GM12878 (cell line): ENCODE data around the gene ANKRD34C. TPM values are rescaled to one million over a fixed set of nuclear protein-coding genes. Genes with fewer than 3 reads are reported as not detected.

Experiments
- polyA plus RNA-seq, 11 experiments: library from polyadenylated mRNA; depleted of rRNA in 4 of 11; unstranded in 6 of 11; stranded (reverse) in 5 of 11; fragments of >200 nt; fragmentation: Nextera tagmentation in 4 of 11; fragmentation: Illumina TruSeq in 1 of 11; extraction: Ambion mirVana in 4 of 11; extraction: Trizol in 1 of 11; gene quantifications; 1 replicate in 1 of 11; 2 replicates in 10 of 11; pipeline versions ENCODE4 v1.2.1 to v1.2.3, GENCODE V29; 2011 to 2016; ENCODE audit warnings: inconsistent platforms in 2 of 11, missing spikeins in 2 of 11, low read depth in 1 of 11
- total RNA-seq, 4 experiments: library from RNA; depleted of rRNA in 3 of 4; stranded (reverse); fragments of >200 nt in 3 of 4; fragmentation: Illumina TruSeq in 1 of 4; extraction: Trizol in 1 of 4; gene quantifications; 2 replicates each; pipeline versions ENCODE4 v1.2.1 to v1.2.3, GENCODE V29; 2013 to 2021

Gene ANKRD34C
- total and polyA plus RNA-seq, 10 of the 15 experiments (the other 5 are each of a cell fraction or from before 2014, with no cell fraction given), result 0.01 TPM; not detected in 9

Other genes with a start within 250 kb of the ANKRD34C start
- gene RASGRF1, start 191.9 kb upstream of the ANKRD34C start, total RNA-seq (2014; rRNA removed), result 1.3 and 1.6 TPM in 2 replicates
- 0.58 and 0.60 TPM in 2 replicates for gene RASGRF1, start 191.9 kb upstream of the ANKRD34C start, total RNA-seq (2014; rRNA removed; fragmentation: Illumina TruSeq; extraction: Trizol)
- gene RASGRF1, start 191.9 kb upstream of the ANKRD34C start, total RNA-seq (2021), result 0.85 and 1.1 TPM in 2 replicates
- 0.68 and 0.87 TPM in 2 replicates for gene RASGRF1, start 191.9 kb upstream of the ANKRD34C start, polyA plus RNA-seq (2011; rRNA removed)
- 1.1 and 1.6 TPM in 2 replicates for gene RASGRF1, start 191.9 kb upstream of the ANKRD34C start, polyA plus RNA-seq (2014; fragmentation: Illumina TruSeq; extraction: Trizol)
- under 1 TPM; 0.20 to 0.21 TPM for gene RASGRF1, start 191.9 kb upstream of the ANKRD34C start, polyA plus RNA-seq (2014; fragmentation: Nextera tagmentation; extraction: Ambion mirVana)
- 0.60 and 0.72 TPM in 2 replicates for gene RASGRF1, start 191.9 kb upstream of the ANKRD34C start, polyA plus RNA-seq (2014; rRNA removed)
- gene RASGRF1, start 191.9 kb upstream of the ANKRD34C start, polyA plus RNA-seq (2016; fragmentation: Nextera tagmentation; extraction: Ambion mirVana), result 1 to 10 TPM; 1.1 to 1.9 TPM
- gene TMED3, start 28.4 kb downstream of the ANKRD34C start, total RNA-seq (2014; rRNA removed), result 83.2 and 95.8 TPM in 2 replicates
- gene TMED3, start 28.4 kb downstream of the ANKRD34C start, total RNA-seq (2014; rRNA removed; fragmentation: Illumina TruSeq; extraction: Trizol), result 50.7 and 53.8 TPM in 2 replicates
- gene TMED3, start 28.4 kb downstream of the ANKRD34C start, total RNA-seq (2021), result 52.6 and 53.2 TPM in 2 replicates
- gene TMED3, start 28.4 kb downstream of the ANKRD34C start, polyA plus RNA-seq (2011; rRNA removed), result 66.7 and 94.6 TPM in 2 replicates
- gene TMED3, start 28.4 kb downstream of the ANKRD34C start, polyA plus RNA-seq (2014; fragmentation: Illumina TruSeq; extraction: Trizol), result 29.3 and 45.9 TPM in 2 replicates
- 10 to 100 TPM in 1 of 2 experiments, 1 to 10 TPM in 1; 7.6 to 31.5 TPM for gene TMED3, start 28.4 kb downstream of the ANKRD34C start, polyA plus RNA-seq (2014; fragmentation: Nextera tagmentation; extraction: Ambion mirVana)
- 78.1 and 81.0 TPM in 2 replicates for gene TMED3, start 28.4 kb downstream of the ANKRD34C start, polyA plus RNA-seq (2014; rRNA removed)
- 10 to 100 TPM; 55.9 to 58.0 TPM for gene TMED3, start 28.4 kb downstream of the ANKRD34C start, polyA plus RNA-seq (2016; fragmentation: Nextera tagmentation; extraction: Ambion mirVana)
- 0.34 and 0.38 TPM in 2 replicates for gene MINAR1, start 149.6 kb downstream of the ANKRD34C start, total RNA-seq (2014; rRNA removed)
- gene MINAR1, start 149.6 kb downstream of the ANKRD34C start, total RNA-seq (2014; rRNA removed; fragmentation: Illumina TruSeq; extraction: Trizol), result 0.28 and 0.31 TPM in 2 replicates
- 0.29 and 0.36 TPM in 2 replicates for gene MINAR1, start 149.6 kb downstream of the ANKRD34C start, total RNA-seq (2021)
- gene MINAR1, start 149.6 kb downstream of the ANKRD34C start, polyA plus RNA-seq (2011; rRNA removed), result 0.22 and 0.23 TPM in 2 replicates
- gene MINAR1, start 149.6 kb downstream of the ANKRD34C start, polyA plus RNA-seq (2014; fragmentation: Illumina TruSeq; extraction: Trizol), result 0.40 and 0.62 TPM in 2 replicates
- gene MINAR1, start 149.6 kb downstream of the ANKRD34C start, polyA plus RNA-seq (2014; fragmentation: Nextera tagmentation; extraction: Ambion mirVana), result under 1 TPM; 0.05 to 0.07 TPM
- 0.14 and 0.22 TPM in 2 replicates for gene MINAR1, start 149.6 kb downstream of the ANKRD34C start, polyA plus RNA-seq (2014; rRNA removed)
- under 1 TPM; 0.07 to 0.25 TPM for gene MINAR1, start 149.6 kb downstream of the ANKRD34C start, polyA plus RNA-seq (2016; fragmentation: Nextera tagmentation; extraction: Ambion mirVana)